Activated T-helper 17 cell treated with anti-CD3 and anti-CD28 coated beads, Interleukin-2, amount 50 U/mL, for 72 hours (primary cell): ENCODE measurements around the gene ADAMTS8. TPM values are rescaled to one million over a fixed set of nuclear protein-coding genes. Genes with fewer than 3 reads are reported as not detected.
"Not testable (repeated sequence)": the region's sequence is repeated elsewhere in the genome, so short reads cannot be mapped to it uniquely, and the experiment has no call there.

Experiments used
- ATAC-seq: fragments of 150-1000 bp; cut with Tn5 transposase; replicated peaks from 2 replicates; pipeline ENCODE4 v1.10.0; 2021; ENCODE audit warnings: mild to moderate bottlenecking, moderate library complexity
- H3K27ac Mint-ChIP-seq: one replicate; pipeline ENCODE4 v1.8.0; 2022; ENCODE audit warnings: mixed read lengths
- H3K27me3 Mint-ChIP-seq: one replicate; pipeline ENCODE4 v1.8.0; 2022; ENCODE audit warnings: mixed read lengths
- H3K36me3 Mint-ChIP-seq: one replicate; pipeline ENCODE4 v1.8.0; 2022; ENCODE audit warnings: low read depth, mild to moderate bottlenecking, mixed read lengths
- H3K4me1 Mint-ChIP-seq: one replicate; pipeline ENCODE4 v1.8.0; 2022; ENCODE audit warnings: mixed read lengths
- H3K4me3 Mint-ChIP-seq: one replicate; pipeline ENCODE4 v1.8.0; 2022; ENCODE audit warnings: mild to moderate bottlenecking, mixed read lengths
- H3K9me3 Mint-ChIP-seq: one replicate; pipeline ENCODE4 v1.8.0; 2022; ENCODE audit warnings: mixed read lengths
- total RNA-seq, 2 donors: library from RNA; stranded (reverse); gene quantifications; one replicate each; pipeline ENCODE4 v1.2.3, GENCODE V29; 2022

ADAMTS8 gene
- total RNA-seq, 2 donors from 2014 or later: not detected

GRCh38 chr11:130452940-130453339, 24.5 kb upstream of the ADAMTS8 start:
- no peak overlapping the region for H3K27ac Mint-ChIP-seq
- no peaks in the 10 kb centered on the region for H3K9me3 Mint-ChIP-seq
- no peaks in the 10 kb centered on the region for H3K36me3 Mint-ChIP-seq
- H3K4me1 Mint-ChIP-seq: no peaks in the 10 kb centered on the region
- H3K27me3 Mint-ChIP-seq: peaks cover 35% of the 10 kb centered on the region
- no peak for ATAC-seq
- H3K4me3 Mint-ChIP-seq: no peak overlapping the region

GRCh38 chr11:130452176-130452575, 23.8 kb upstream of the ADAMTS8 start:
- Mint-ChIP-seq H3K9me3 (no peaks in the 10 kb centered on the region), H3K4me1 (no peaks in the 10 kb centered on the region), H3K4me3 (no peak overlapping the region), H3K27me3 (peaks cover 36% of the 10 kb centered on the region), H3K36me3 (no peaks in the 10 kb centered on the region), H3K27ac (no peak overlapping the region)
- ATAC-seq: no peak

GRCh38 chr11:130451231-130452019, 23.0 kb upstream of the ADAMTS8 start:
- Mint-ChIP-seq H3K36me3 (no peaks in the 10 kb centered on the region), H3K27ac (no peak overlapping the region), H3K4me1 (no peaks in the 10 kb centered on the region), H3K4me3 (no peak overlapping the region), H3K27me3 (peaks cover 42% of the 10 kb centered on the region), H3K9me3 (no peaks in the 10 kb centered on the region)
- ATAC-seq: no peak

- H3K4me1 Mint-ChIP-seq: no peaks in the 10 kb centered on the region
- H3K27me3 Mint-ChIP-seq: peaks cover 47% of the 10 kb centered on the region
- no peaks in the 10 kb centered on the region for H3K36me3 Mint-ChIP-seq
- no peak overlapping the region for H3K4me3 Mint-ChIP-seq
- H3K27ac Mint-ChIP-seq: no peak overlapping the region
- ATAC-seq: no peak
- no peaks in the 10 kb centered on the region for H3K9me3 Mint-ChIP-seq
These were observed 21.8 kb upstream of the ADAMTS8 start for GRCh38 chr11:130449996-130450769.

GRCh38 chr11:130449310-130449990, 21.0 kb upstream of the ADAMTS8 start:
- ATAC-seq: no peak
- Mint-ChIP-seq H3K27ac (no peak overlapping the region), H3K4me1 (no peaks in the 10 kb centered on the region), H3K9me3 (no peaks in the 10 kb centered on the region), H3K27me3 (peaks cover 42% of the 10 kb centered on the region), H3K4me3 (peak overlapping the region; percentile 25), H3K36me3 (no peaks in the 10 kb centered on the region)

GRCh38 chr11:130448416-130449309, 20.3 kb upstream of the ADAMTS8 start, which contains the start of gene ADAMTS15:
ADAMTS15 (plus strand) TSS chr11:130448645; CDS start chr11:130448974, 329 bp downstream.
- Mint-ChIP-seq H3K4me1 (no peaks in the 10 kb centered on the region), H3K4me3 (peak within 1 kb of the TSS; percentile 25), H3K9me3 (no peaks in the 10 kb centered on the region), H3K36me3 (no peaks in the 10 kb centered on the region), H3K27ac (no peak within 1 kb of the TSS), H3K27me3 (peaks cover 36% of the 10 kb centered on the region)
- ATAC-seq: peak; percentile 60

- Mint-ChIP-seq H3K4me1 (no peaks in the 10 kb centered on the region), H3K27me3 (peaks cover 34% of the 10 kb centered on the region), H3K36me3 (no peaks in the 10 kb centered on the region), H3K4me3 (no peak overlapping the region), H3K9me3 (no peaks in the 10 kb centered on the region), H3K27ac (no peak overlapping the region)
- no peak for ATAC-seq
These were observed 19.6 kb upstream of the ADAMTS8 start for GRCh38 chr11:130448039-130448415.

GRCh38 chr11:130445788-130446187, 17.4 kb upstream of the ADAMTS8 start:
- Mint-ChIP-seq H3K9me3 (no peaks in the 10 kb centered on the region), H3K36me3 (no peaks in the 10 kb centered on the region), H3K4me3 (no peak overlapping the region), H3K27ac (no peak overlapping the region), H3K4me1 (no peaks in the 10 kb centered on the region), H3K27me3 (peaks cover 29% of the 10 kb centered on the region)
- ATAC-seq: no peak

- Mint-ChIP-seq H3K27me3 (peaks cover 23% of the 10 kb centered on the region), H3K4me3 (no peak overlapping the region), H3K36me3 (no peaks in the 10 kb centered on the region), H3K4me1 (peaks cover 10% of the 10 kb centered on the region), H3K27ac (no peak overlapping the region), H3K9me3 (no peaks in the 10 kb centered on the region)
- no peak for ATAC-seq
These were observed 14.3 kb upstream of the ADAMTS8 start for GRCh38 chr11:130442737-130443136.

GRCh38 chr11:130441719-130442118, 13.3 kb upstream of the ADAMTS8 start:
- Mint-ChIP-seq H3K27me3 (peaks cover 19% of the 10 kb centered on the region), H3K27ac (no peak overlapping the region), H3K36me3 (no peaks in the 10 kb centered on the region), H3K4me3 (no peak overlapping the region), H3K4me1 (peaks cover 10% of the 10 kb centered on the region), H3K9me3 (no peaks in the 10 kb centered on the region)
- no peak for ATAC-seq

GRCh38 chr11:130439876-130440275, 11.5 kb upstream of the ADAMTS8 start:
- no peak for ATAC-seq
- Mint-ChIP-seq H3K4me3 (no peak overlapping the region), H3K27me3 (peaks cover 12% of the 10 kb centered on the region), H3K36me3 (no peaks in the 10 kb centered on the region), H3K27ac (peak overlapping the region; percentile 72), H3K4me1 (peaks cover 10% of the 10 kb centered on the region), H3K9me3 (no peaks in the 10 kb centered on the region)

GRCh38 chr11:130439160-130439519, 10.7 kb upstream of the ADAMTS8 start:
- H3K4me3 Mint-ChIP-seq: peak overlapping the region; percentile 12
- peak; percentile 56 for ATAC-seq

GRCh38 chr11:130438401-130439159, 10.2 kb upstream of the ADAMTS8 start:
- Mint-ChIP-seq H3K27ac (peak overlapping the region; percentile 72), H3K27me3 (peaks cover 12% of the 10 kb centered on the region), H3K4me3 (peak overlapping the region; percentile 12)
- not testable (repeated sequence) for H3K4me1 Mint-ChIP-seq, H3K9me3 Mint-ChIP-seq, H3K36me3 Mint-ChIP-seq, ATAC-seq

More at GRCh38 chr11:130439160-130439519, 10.7 kb upstream of the ADAMTS8 start:
- Mint-ChIP-seq H3K27me3 (peaks cover 12% of the 10 kb centered on the region), H3K27ac (peak overlapping the region; percentile 72), H3K9me3 (no peaks in the 10 kb centered on the region), H3K4me1 (peaks cover 10% of the 10 kb centered on the region), H3K36me3 (no peaks in the 10 kb centered on the region)
